IMR-90 (cell line): ENCODE results near the gene TSEN54. TPM values are rescaled to one million over a fixed set of nuclear protein-coding genes. Genes with fewer than 3 reads are reported as not detected.

Experiments used
- ATAC-seq: fragments of 200-7000 bp; cut with Tn5 transposase; 2 replicates; pipeline ENCODE4 v1.9.1; 2020; ENCODE audit warnings: low read depth, mild to moderate bottlenecking, moderate library complexity
- BruUV-seq: library from RNA; stranded (reverse); fragments of 400-500 nt; replicated peaks from 2 replicates; lab custom pipeline; 2021; lab: Mats Ljungman, UMichigan
- CTCF ChIA-PET: fragments of 300-600 bp; formaldehyde crosslinking; extraction: SDS; loops from one replicate; lab custom pipeline; 2021; ENCODE audit warnings: antibody characterized with exemption; lab: Yijun Ruan, JAX
- POLR2A ChIA-PET: fragments of 300-600 bp; sonication (Branson Sonifier 250); formaldehyde crosslinking; loops from one replicate; lab custom pipeline; 2022; ENCODE audit warnings: antibody characterized with exemption; ENCODE audit not compliant: unreplicated experiment; lab: Charles Lee
- DNase-seq: peaks from one replicate; pipeline ENCODE4 v3.0.0; 2013
- H2AFZ ChIP-seq: replicated peaks from 2 replicates; pipeline ENCODE3; 2013; ENCODE audit warnings: low read length, mild to moderate bottlenecking; ENCODE audit not compliant: poor library complexity
- H2AK5ac ChIP-seq: 2 replicates; pipeline ENCODE4 v1.6.1; 2013; ENCODE audit warnings: low read depth, low read length, inconsistent platforms
- H2AK9ac ChIP-seq: replicated peaks from 2 replicates; pipeline ENCODE3; 2013; ENCODE audit warnings: mild to moderate bottlenecking, low read depth, low read length, moderate library complexity; ENCODE audit not compliant: poor library complexity
- H2BK120ac ChIP-seq: 2 replicates; pipeline ENCODE4 v1.6.1; 2013; ENCODE audit warnings: low read depth, low read length, inconsistent platforms
- H2BK15ac ChIP-seq: 3 replicates; pipeline ENCODE4 v1.6.1; 2013; ENCODE audit warnings: low read depth, low read length, inconsistent platforms
- H2BK20ac ChIP-seq: 2 replicates; pipeline ENCODE4 v1.6.1; 2013; ENCODE audit warnings: low read depth, mild to moderate bottlenecking, inconsistent platforms, low read length, moderate library complexity
- H2BK5ac ChIP-seq: 2 replicates; pipeline ENCODE4 v1.6.1; 2013; ENCODE audit warnings: mild to moderate bottlenecking, low read depth, low read length, inconsistent platforms; ENCODE audit not compliant: poor library complexity, severe bottlenecking
- H3K14ac ChIP-seq: replicated peaks from 2 replicates; pipeline ENCODE4 v1.6.1; 2013; ENCODE audit warnings: low read depth, low read length, inconsistent platforms
- H3K18ac ChIP-seq: 2 replicates; pipeline ENCODE4 v1.6.1; 2013; ENCODE audit warnings: low read depth, low read length, control low read depth
- H3K23ac ChIP-seq: 2 replicates; pipeline ENCODE4 v1.6.1; 2013; ENCODE audit warnings: low read depth, low read length, inconsistent platforms
- H3K27ac ChIP-seq: 2 replicates; pipeline ENCODE4 v1.5.1; 2013; ENCODE audit warnings: mild to moderate bottlenecking, control low read depth, low read length; ENCODE audit not compliant: insufficient read depth
- H3K27me3 ChIP-seq: 2 replicates; pipeline ENCODE4 v1.6.1; 2013; ENCODE audit warnings: low read length; ENCODE audit not compliant: control insufficient read depth, insufficient read depth
- H3K36me3 ChIP-seq: 2 replicates; pipeline ENCODE4 v1.6.1; 2013; ENCODE audit warnings: low read length, mixed read lengths; ENCODE audit not compliant: control insufficient read depth, insufficient read depth
- H3K4ac ChIP-seq: 2 replicates; pipeline ENCODE4 v1.6.1; 2013; ENCODE audit warnings: low read depth, low read length, inconsistent platforms
- H3K4me1 ChIP-seq: 2 replicates; pipeline ENCODE4 v1.6.1; 2013; ENCODE audit warnings: low read length, mixed read lengths; ENCODE audit not compliant: control insufficient read depth, insufficient read depth
- H3K4me2 ChIP-seq: 2 replicates; pipeline ENCODE4 v1.6.1; 2013; ENCODE audit warnings: low read depth, mild to moderate bottlenecking, control low read depth, low read length, moderate library complexity
- H3K4me3 ChIP-seq: 2 replicates; pipeline ENCODE4 v1.5.1; 2013; ENCODE audit warnings: low read depth, mild to moderate bottlenecking, control low read depth, low read length, moderate library complexity; ENCODE audit not compliant: insufficient read depth
- H3K56ac ChIP-seq: 2 replicates; pipeline ENCODE4 v1.6.1; 2013; ENCODE audit warnings: low read length, inconsistent platforms; ENCODE audit not compliant: insufficient read depth; ENCODE audit errors: extremely low read depth
- H3K79me1 ChIP-seq, 2 experiments: 2 replicates each; pipeline ENCODE4 v1.6.1; 2013; ENCODE audit warnings: low read length in 2 of 2, inconsistent platforms in 1 of 2, low read depth in 1 of 2
- H3K9ac ChIP-seq: 2 replicates; pipeline ENCODE4 v1.6.1; 2013; ENCODE audit warnings: low read depth, low read length, control low read depth
- H3K9me1 ChIP-seq: 2 replicates; pipeline ENCODE4 v1.6.1; 2013; ENCODE audit warnings: low read length, inconsistent platforms; ENCODE audit not compliant: insufficient read depth
- H3K9me3 ChIP-seq: 2 replicates; pipeline ENCODE4 v1.6.1; 2013; ENCODE audit warnings: low read length; ENCODE audit not compliant: control insufficient read depth, insufficient read depth
- H4K20me1 ChIP-seq: 2 replicates; pipeline ENCODE4 v1.6.1; 2013; ENCODE audit warnings: low read length, inconsistent platforms; ENCODE audit not compliant: insufficient read depth
- H4K5ac ChIP-seq: 2 replicates; pipeline ENCODE4 v1.6.1; 2013; ENCODE audit warnings: mild to moderate bottlenecking, low read depth, low read length, control low read depth
- H4K8ac ChIP-seq, 2 experiments: 2 replicates each; pipeline ENCODE4 v1.6.1; 2013; ENCODE audit warnings: low read depth in 2 of 2, low read length in 2 of 2, control low read depth in 1 of 2, inconsistent platforms in 1 of 2
- H4K91ac ChIP-seq: 2 replicates; pipeline ENCODE4 v1.6.1; 2013; ENCODE audit warnings: low read depth, low read length, inconsistent platforms; ENCODE audit not compliant: insufficient read depth
- CTCF ChIP-seq: conservative IDR thresholded peaks from 2 replicates; pipeline ENCODE4 v1.5.1; 2012; ENCODE audit warnings: mild to moderate bottlenecking, low read depth, low read length, improper control_type of control experiment
- ELK1 ChIP-seq: fragments of 150-350 bp; IDR thresholded peaks from 2 replicates; pipeline ENCODE4 v1.6.1; 2016; ENCODE audit warnings: low read depth, mild to moderate bottlenecking, low read length, moderate library complexity, borderline replicate concordance
- NFE2L2 ChIP-seq: fragments of 150-350 bp; IDR thresholded peaks from 2 replicates; pipeline ENCODE4 v1.6.1; 2016; ENCODE audit warnings: low read depth, mild to moderate bottlenecking, low read length
- RFX5 ChIP-seq: IDR thresholded peaks from 2 replicates; pipeline ENCODE4 v1.8.0; 2012; ENCODE audit warnings: low read depth, mild to moderate bottlenecking, low read length, moderate library complexity
- WGBS, 2 experiments: methylation state at CpG; one replicate each; pipeline versions ENCODE4 v1.1.5 to v1.1.7; 2013; ENCODE audit warnings: missing lambda C conversion rate in 2 of 2; ENCODE audit not compliant: insufficient read length in 1 of 2; ENCODE audit errors: extremely low coverage in 2 of 2; 5-methylcytosine and 5-hydroxymethylcytosine counted together
- dilution Hi-C: fragments of 300-500 bp; cut with HindIII; formaldehyde crosslinking; loops from one replicate; pipeline ENCODE4 v1.14.3; 2018; ENCODE audit warnings: low sequenced_read_pairs; ENCODE audit not compliant: unreplicated experiment
- in situ Hi-C: fragments of 300-500 bp; cut with MboI; formaldehyde crosslinking; loops from 3 replicates; pipeline ENCODE4 v1.14.3; 2019; ENCODE audit warnings: low sequenced_read_pairs, inconsistent platforms, mixed read lengths
- intact Hi-C: fragments of 100-400 bp; cut with micrococcal nuclease; formaldehyde crosslinking; loops from 2 replicates; pipeline ENCODE4 v1.10.0; 2022
- polyA plus RNA-seq, 3 experiments: library from polyadenylated mRNA; depleted of rRNA; stranded (reverse); fragments of >200 nt; gene quantifications; 2 replicates each; pipeline ENCODE4 v1.2.3, GENCODE V29; 2012; ENCODE audit warnings: low replicate concordance in 1 of 3
- total RNA-seq: library from RNA; depleted of rRNA; stranded (reverse); fragments of >200 nt; gene quantifications from 2 replicates; pipeline ENCODE4 v1.2.3, GENCODE V29; 2012

Gene TSEN54
- total and polyA plus RNA-seq, 2 of the 4 experiments (the other 2 are of a cell fraction) = 7.2 to 14.9 TPM

GRCh38 chr17:75488693-75489510 lies 27.4 kb upstream of the TSEN54 start:
- Histone ChIP-seq H2AK9ac (no peak overlapping the region), H3K23ac (no peak overlapping the region), H3K56ac (no peak overlapping the region), H3K79me1 (peaks cover under 1 to 8% of the 10 kb centered on the region in 2 experiments; a peak in 2 of 4 replicates), H3K4me1 (no peaks in the 10 kb centered on the region), H4K8ac (no peak overlapping the region), H2AFZ (no peak overlapping the region), H3K4me3 (no peak overlapping the region), H3K9me1 (no peaks in the 10 kb centered on the region; the same call in none of the 2 replicates), H3K27ac (no peak overlapping the region), H2BK5ac (no peak overlapping the region), H3K27me3 (no peaks in the 10 kb centered on the region), H2AK5ac (no peak overlapping the region), H4K5ac (no peak overlapping the region), H3K14ac (no peak overlapping the region), H3K9ac (no peak overlapping the region), H2BK120ac (no peak overlapping the region), H4K20me1 (peaks cover 2% of the 10 kb centered on the region), H2BK15ac (no peak overlapping the region), H3K4ac (no peak overlapping the region), H3K9me3 (no peaks in the 10 kb centered on the region), H3K4me2 (no peak overlapping the region), H4K91ac (no peak overlapping the region), H2BK20ac (no peak overlapping the region), H3K36me3 (peaks cover 23% of the 10 kb centered on the region), H3K18ac (no peak overlapping the region)
- intact Hi-C loops = no loop called here
- no peak for DNase-seq
- no TSS peak for BruUV-seq
- in situ Hi-C loops = no loop called here
- POLR2A ChIA-PET = no interaction called here
- TF ChIP-seq RFX5 (no peak), CTCF (no peak), NFE2L2 (no peak), ELK1 (no peak)
- dilution Hi-C loops = no loop called here
- 89% methylated on average over 11 of the region's 24 CpGs; no CpG with 5 or more reads in 1 of the 2 experiments for WGBS, 2 experiments
- ATAC-seq = no peak
- CTCF ChIA-PET = no interaction called here
